WTC11 (cell line): ENCODE results near the gene UROC1. TPM values are rescaled to one million over a fixed set of nuclear protein-coding genes. Genes with fewer than 3 reads are reported as not detected.

Experiments used
- ATAC-seq: fragments of 200-7000 bp; cut with Tn5 transposase; 2 replicates; pipeline ENCODE4 v1.10.0; 2021; ENCODE audit warnings: mild to moderate bottlenecking, moderate library complexity
- CTCF ChIA-PET: fragments of 300-600 bp; sonication (Branson Sonifier 250); formaldehyde crosslinking; loops from one replicate; lab custom pipeline; 2021; ENCODE audit warnings: antibody characterized with exemption; lab: Charles Lee
- POLR2A ChIA-PET: fragments of 350-600 bp; sonication (Branson Sonifier 250); formaldehyde crosslinking; loops from one replicate; lab custom pipeline; 2021; ENCODE audit warnings: antibody characterized with exemption; lab: Charles Lee
- DNase-seq: peaks from one replicate; pipeline ENCODE4 v3.0.0; 2021; ENCODE audit warnings: low spot score
- H3K27ac Mint-ChIP-seq: 2 replicates; pipeline ENCODE4 v1.8.0; 2021; ENCODE audit warnings: mixed read lengths
- H3K27me3 Mint-ChIP-seq: 2 replicates; pipeline ENCODE4 v1.8.0; 2021; ENCODE audit warnings: low read depth, mild to moderate bottlenecking, moderate library complexity, mixed read lengths
- H3K36me3 Mint-ChIP-seq: 2 replicates; pipeline ENCODE4 v1.8.0; 2021; ENCODE audit warnings: mixed read lengths
- H3K4me1 Mint-ChIP-seq: 2 replicates; pipeline ENCODE4 v1.8.0; 2022; ENCODE audit warnings: mixed read lengths
- H3K4me3 Mint-ChIP-seq: 2 replicates; pipeline ENCODE4 v1.8.0; 2021; ENCODE audit warnings: mild to moderate bottlenecking, moderate library complexity, mixed read lengths
- H3K9me3 Mint-ChIP-seq: 2 replicates; pipeline ENCODE4 v1.8.0; 2021; ENCODE audit warnings: mixed read lengths
- ELF4 ChIP-seq: sonication (generic); formaldehyde crosslinking; IDR thresholded peaks from 2 replicates; pipeline ENCODE4 v1.8.1; 2022; ENCODE audit warnings: low read depth, mild to moderate bottlenecking, moderate library complexity, missing genetic modification reagents
- EMX1 ChIP-seq: fragments of 250-450 bp; sonication (Bioruptor Pico); IDR thresholded peaks from 2 replicates; pipeline ENCODE4 v1.8.0; 2021; ENCODE audit warnings: mild to moderate bottlenecking
- FOXK1 ChIP-seq: sonication (generic); formaldehyde crosslinking; IDR thresholded peaks from 2 replicates; pipeline ENCODE4 v1.8.0; 2022; ENCODE audit warnings: mild to moderate bottlenecking, moderate library complexity, missing genetic modification reagents
- HMGA2 ChIP-seq: fragments of 250-450 bp; sonication (Bioruptor Pico); IDR thresholded peaks from 2 replicates; pipeline ENCODE4 v1.4.0; 2021; ENCODE audit warnings: mild to moderate bottlenecking, moderate library complexity
- MXD4 ChIP-seq: fragments of 250-450 bp; sonication (Bioruptor Pico); IDR thresholded peaks from 2 replicates; pipeline ENCODE4 v1.8.0; 2021; ENCODE audit warnings: mild to moderate bottlenecking, moderate library complexity, borderline replicate concordance
- NR2C2 ChIP-seq: sonication (generic); formaldehyde crosslinking; IDR thresholded peaks from 2 replicates; pipeline ENCODE4 v1.8.0; 2022; ENCODE audit warnings: mild to moderate bottlenecking, missing genetic modification reagents
- OVOL2 ChIP-seq: fragments of 250-450 bp; sonication (Bioruptor Pico); IDR thresholded peaks from 2 replicates; pipeline ENCODE4 v1.9.0; 2021; ENCODE audit warnings: mild to moderate bottlenecking, borderline replicate concordance
- PRRX2 ChIP-seq: fragments of 250-450 bp; sonication (Bioruptor Pico); IDR thresholded peaks from 2 replicates; pipeline ENCODE4 v1.8.0; 2021; ENCODE audit warnings: mild to moderate bottlenecking
- SMAD4 ChIP-seq: sonication (generic); formaldehyde crosslinking; IDR thresholded peaks from 2 replicates; pipeline ENCODE4 v1.8.0; 2022; ENCODE audit warnings: mild to moderate bottlenecking, missing genetic modification reagents
- SOX15 ChIP-seq: fragments of 250-450 bp; sonication (Bioruptor Pico); IDR thresholded peaks from 2 replicates; pipeline ENCODE4 v1.9.0; 2021; ENCODE audit warnings: mild to moderate bottlenecking
- TP53 ChIP-seq: sonication (generic); formaldehyde crosslinking; IDR thresholded peaks from 2 replicates; pipeline ENCODE4 v1.8.1; 2023; ENCODE audit warnings: mild to moderate bottlenecking, missing genetic modification reagents
- total RNA-seq: library from RNA; stranded (reverse); gene quantifications from 3 replicates; pipeline ENCODE4 v1.2.3, GENCODE V29; 2021
- TF ChIP-seq, protein P1 (sequence below): sonication (generic); formaldehyde crosslinking; conservative IDR thresholded peaks from 2 replicates; pipeline ENCODE4 v1.8.1; 2022; ENCODE audit warnings: mild to moderate bottlenecking, missing genetic modification reagents
- TF ChIP-seq, protein P2 (sequence below): sonication (generic); formaldehyde crosslinking; IDR thresholded peaks from 2 replicates; pipeline ENCODE4 v1.8.1; 2022; ENCODE audit warnings: missing genetic modification reagents, borderline replicate concordance
- TF ChIP-seq, protein P3 (sequence below): sonication (generic); formaldehyde crosslinking; IDR thresholded peaks from 2 replicates; pipeline ENCODE4 v1.8.1; 2022; ENCODE audit warnings: low read depth, mild to moderate bottlenecking, moderate library complexity, missing genetic modification reagents, borderline replicate concordance
- TF ChIP-seq, protein P4 (sequence below): sonication (generic); formaldehyde crosslinking; IDR thresholded peaks from 2 replicates; pipeline ENCODE4 v1.8.0; 2022; ENCODE audit warnings: mild to moderate bottlenecking, missing genetic modification reagents
- TF ChIP-seq, protein P5 (sequence below): fragments of 250-450 bp; sonication (Bioruptor Pico); conservative IDR thresholded peaks from 2 replicates; pipeline ENCODE4 v1.9.0; 2021; ENCODE audit warnings: mild to moderate bottlenecking
- TF ChIP-seq, protein P6 (sequence below): sonication (generic); formaldehyde crosslinking; IDR thresholded peaks from 2 replicates; pipeline ENCODE4 v1.8.0; 2022; ENCODE audit warnings: missing genetic modification reagents

Gene UROC1
- total RNA-seq, 1 experiment from 2014 or later, result not detected

DNA sequence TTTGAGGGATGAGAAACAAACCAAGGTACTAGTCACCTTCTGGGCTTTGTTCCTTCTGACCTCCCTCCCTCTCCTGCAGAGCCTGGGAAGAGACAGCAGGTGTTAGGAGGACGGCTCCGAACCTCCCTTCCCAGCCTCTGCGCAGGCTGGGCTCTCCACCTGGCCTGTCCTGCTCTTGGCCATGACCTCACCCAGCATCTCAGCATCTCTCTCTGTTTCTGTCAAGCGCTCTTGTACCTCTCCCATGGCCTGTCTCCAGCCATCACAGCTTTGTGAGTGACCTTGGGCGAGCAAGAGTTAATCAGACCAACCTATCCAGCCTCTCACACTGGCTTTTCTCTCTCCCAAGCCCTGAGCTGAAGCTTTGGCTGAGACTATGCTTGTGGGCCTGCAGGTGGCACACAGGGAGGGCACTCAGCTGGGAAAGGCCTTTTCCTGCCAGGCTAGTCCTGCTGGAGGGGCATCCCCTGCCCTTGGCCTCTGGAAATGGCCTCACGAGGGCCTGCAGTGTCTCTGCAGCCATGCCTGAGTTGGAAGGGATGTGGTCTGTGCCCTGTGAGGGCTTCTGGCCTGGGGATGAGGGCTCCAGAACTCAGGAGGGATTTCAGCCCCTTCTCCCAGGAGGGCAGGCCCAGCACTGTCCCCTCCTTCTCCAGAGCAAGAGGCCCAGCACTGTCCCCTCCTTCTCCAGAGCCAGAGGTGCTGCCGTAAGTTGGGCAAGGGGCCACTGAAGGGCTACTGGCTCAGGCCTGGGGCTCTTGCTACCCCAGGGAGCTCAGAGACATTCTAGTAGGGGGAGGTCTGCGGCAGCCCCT, 8.5 kb upstream of the UROC1 start (continued):
- TF ChIP-seq OVOL2 (CRISPR knock-in tag) (no peak), FOXK1 (CRISPR knock-in tag) (no peak), SOX15 (CRISPR knock-in tag) (no peak)

GRCh38 chr3:126525091-126525852, 7.7 kb upstream of the UROC1 start:
- TF ChIP-seq MXD4 (CRISPR knock-in tag) (no peak), ELF4 (no peak), PRRX2 (CRISPR knock-in tag) (no peak), NR2C2 (no peak), SMAD4 (CRISPR knock-in tag) (no peak), HMGA2 (no peak), TP53 (no peak), EMX1 (no peak)
- TF ChIP-seq, protein P1, sequence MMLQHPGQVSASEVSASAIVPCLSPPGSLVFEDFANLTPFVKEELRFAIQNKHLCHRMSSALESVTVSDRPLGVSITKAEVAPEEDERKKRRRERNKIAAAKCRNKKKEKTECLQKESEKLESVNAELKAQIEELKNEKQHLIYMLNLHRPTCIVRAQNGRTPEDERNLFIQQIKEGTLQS, result no peak
- TF ChIP-seq, protein P2, sequence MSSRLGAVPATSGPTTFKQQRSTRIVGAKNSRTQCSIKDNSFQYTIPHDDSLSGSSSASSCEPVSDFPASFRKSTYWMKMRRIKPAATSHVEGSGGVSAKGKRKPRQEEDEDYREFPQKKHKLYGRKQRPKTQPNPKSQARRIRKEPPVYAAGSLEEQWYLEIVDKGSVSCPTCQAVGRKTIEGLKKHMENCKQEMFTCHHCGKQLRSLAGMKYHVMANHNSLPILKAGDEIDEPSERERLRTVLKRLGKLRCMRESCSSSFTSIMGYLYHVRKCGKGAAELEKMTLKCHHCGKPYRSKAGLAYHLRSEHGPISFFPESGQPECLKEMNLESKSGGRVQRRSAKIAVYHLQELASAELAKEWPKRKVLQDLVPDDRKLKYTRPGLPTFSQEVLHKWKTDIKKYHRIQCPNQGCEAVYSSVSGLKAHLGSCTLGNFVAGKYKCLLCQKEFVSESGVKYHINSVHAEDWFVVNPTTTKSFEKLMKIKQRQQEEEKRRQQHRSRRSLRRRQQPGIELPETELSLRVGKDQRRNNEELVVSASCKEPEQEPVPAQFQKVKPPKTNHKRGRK (CRISPR knock-in tag), result no peak
- TF ChIP-seq, protein P3, sequence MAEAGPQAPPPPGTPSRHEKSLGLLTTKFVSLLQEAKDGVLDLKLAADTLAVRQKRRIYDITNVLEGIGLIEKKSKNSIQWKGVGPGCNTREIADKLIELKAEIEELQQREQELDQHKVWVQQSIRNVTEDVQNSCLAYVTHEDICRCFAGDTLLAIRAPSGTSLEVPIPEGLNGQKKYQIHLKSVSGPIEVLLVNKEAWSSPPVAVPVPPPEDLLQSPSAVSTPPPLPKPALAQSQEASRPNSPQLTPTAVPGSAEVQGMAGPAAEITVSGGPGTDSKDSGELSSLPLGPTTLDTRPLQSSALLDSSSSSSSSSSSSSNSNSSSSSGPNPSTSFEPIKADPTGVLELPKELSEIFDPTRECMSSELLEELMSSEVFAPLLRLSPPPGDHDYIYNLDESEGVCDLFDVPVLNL (CRISPR knock-in tag), result no peak
- TF ChIP-seq, protein P4, sequence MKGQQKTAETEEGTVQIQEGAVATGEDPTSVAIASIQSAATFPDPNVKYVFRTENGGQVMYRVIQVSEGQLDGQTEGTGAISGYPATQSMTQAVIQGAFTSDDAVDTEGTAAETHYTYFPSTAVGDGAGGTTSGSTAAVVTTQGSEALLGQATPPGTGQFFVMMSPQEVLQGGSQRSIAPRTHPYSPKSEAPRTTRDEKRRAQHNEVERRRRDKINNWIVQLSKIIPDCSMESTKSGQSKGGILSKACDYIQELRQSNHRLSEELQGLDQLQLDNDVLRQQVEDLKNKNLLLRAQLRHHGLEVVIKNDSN, result no peak
- TF ChIP-seq, protein P5, sequence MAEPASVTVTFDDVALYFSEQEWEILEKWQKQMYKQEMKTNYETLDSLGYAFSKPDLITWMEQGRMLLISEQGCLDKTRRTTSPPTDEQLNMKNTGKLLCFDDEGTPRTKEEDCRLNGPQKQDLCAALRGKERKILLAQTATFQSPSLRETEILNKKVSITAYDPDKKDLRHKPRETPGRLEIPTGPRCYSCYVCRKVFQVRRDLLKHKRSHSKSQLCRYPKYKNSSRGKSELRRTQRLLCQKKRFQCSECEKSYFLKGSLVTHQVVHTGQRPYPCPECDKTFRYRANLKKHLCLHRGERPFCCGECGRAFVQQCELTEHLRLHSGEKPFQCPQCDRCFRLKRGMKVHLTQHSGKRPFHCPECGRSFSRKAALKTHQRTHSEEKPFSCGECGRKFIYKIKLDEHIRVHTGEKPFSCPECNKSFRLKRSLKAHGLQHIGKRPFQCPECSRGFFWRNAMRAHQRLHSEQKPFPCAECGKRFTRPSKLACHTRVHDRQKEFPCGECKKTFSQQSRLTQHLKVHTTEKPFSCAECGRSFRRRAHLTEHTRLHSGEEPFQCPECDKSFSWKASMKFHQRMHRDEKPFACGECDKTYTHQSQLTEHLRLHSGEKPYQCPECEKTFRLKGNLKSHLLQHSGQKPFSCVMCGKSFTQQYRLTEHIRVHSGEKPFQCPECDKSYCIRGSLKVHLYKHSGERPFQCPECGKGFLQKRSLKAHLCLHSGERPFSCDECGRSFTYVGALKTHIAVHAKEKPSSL, result no peak
- TF ChIP-seq, protein P6, sequence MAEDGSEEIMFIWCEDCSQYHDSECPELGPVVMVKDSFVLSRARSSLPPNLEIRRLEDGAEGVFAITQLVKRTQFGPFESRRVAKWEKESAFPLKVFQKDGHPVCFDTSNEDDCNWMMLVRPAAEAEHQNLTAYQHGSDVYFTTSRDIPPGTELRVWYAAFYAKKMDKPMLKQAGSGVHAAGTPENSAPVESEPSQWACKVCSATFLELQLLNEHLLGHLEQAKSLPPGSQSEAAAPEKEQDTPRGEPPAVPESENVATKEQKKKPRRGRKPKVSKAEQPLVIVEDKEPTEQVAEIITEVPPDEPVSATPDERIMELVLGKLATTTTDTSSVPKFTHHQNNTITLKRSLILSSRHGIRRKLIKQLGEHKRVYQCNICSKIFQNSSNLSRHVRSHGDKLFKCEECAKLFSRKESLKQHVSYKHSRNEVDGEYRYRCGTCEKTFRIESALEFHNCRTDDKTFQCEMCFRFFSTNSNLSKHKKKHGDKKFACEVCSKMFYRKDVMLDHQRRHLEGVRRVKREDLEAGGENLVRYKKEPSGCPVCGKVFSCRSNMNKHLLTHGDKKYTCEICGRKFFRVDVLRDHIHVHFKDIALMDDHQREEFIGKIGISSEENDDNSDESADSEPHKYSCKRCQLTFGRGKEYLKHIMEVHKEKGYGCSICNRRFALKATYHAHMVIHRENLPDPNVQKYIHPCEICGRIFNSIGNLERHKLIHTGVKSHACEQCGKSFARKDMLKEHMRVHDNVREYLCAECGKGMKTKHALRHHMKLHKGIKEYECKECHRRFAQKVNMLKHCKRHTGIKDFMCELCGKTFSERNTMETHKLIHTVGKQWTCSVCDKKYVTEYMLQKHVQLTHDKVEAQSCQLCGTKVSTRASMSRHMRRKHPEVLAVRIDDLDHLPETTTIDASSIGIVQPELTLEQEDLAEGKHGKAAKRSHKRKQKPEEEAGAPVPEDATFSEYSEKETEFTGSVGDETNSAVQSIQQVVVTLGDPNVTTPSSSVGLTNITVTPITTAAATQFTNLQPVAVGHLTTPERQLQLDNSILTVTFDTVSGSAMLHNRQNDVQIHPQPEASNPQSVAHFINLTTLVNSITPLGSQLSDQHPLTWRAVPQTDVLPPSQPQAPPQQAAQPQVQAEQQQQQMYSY (CRISPR knock-in tag), result no peak
- H3K4me1 Mint-ChIP-seq, result peaks cover 14% of the 10 kb centered on the region
- no peak for ATAC-seq
- H3K27me3 Mint-ChIP-seq, result peaks cover 23% of the 10 kb centered on the region
- H3K36me3 Mint-ChIP-seq, result no peaks in the 10 kb centered on the region
- peak overlapping the region; percentile 63 for H3K4me3 Mint-ChIP-seq
- CTCF ChIA-PET, result interaction anchor here (1.7 to 2.9 kb wide), 4 partner anchors 35 to 948 kb away, joined by 4 to 12 read pairs (median 4); partner anchors contain the start of gene PLXNA1
- no peaks in the 10 kb centered on the region for H3K9me3 Mint-ChIP-seq
- no peak overlapping the region for H3K27ac Mint-ChIP-seq
- POLR2A ChIA-PET, result no interaction called here
- no peak for DNase-seq
